AG04450 (cell line): Measurements from ENCODE around the gene OLFML3. TPM values are rescaled to one million over a fixed set of nuclear protein-coding genes. Genes with fewer than 3 reads are reported as not detected.

Experiments
- CTCF ChIA-PET: fragments of 300-600, 350-600 bp; formaldehyde crosslinking; extraction: SDS; loops from one replicate; lab custom pipeline; 2022; ENCODE audit warnings: antibody characterized with exemption, inconsistent platforms; lab: Charles Lee
- POLR2A ChIA-PET: fragments of 350-600 bp; formaldehyde crosslinking; extraction: SDS; loops from one replicate; lab custom pipeline; 2021; ENCODE audit warnings: antibody characterized with exemption, inconsistent platforms; lab: Yijun Ruan, JAX
- DNase-seq: peaks from one replicate; pipeline ENCODE4 v3.0.0-alpha.2; 2011; ENCODE audit warnings: low read depth, low spot score
- H3K27ac ChIP-seq: one replicate; pipeline ENCODE4 v1.5.1; 2012; ENCODE audit warnings: low read depth, low read length, control low read depth
- H3K27me3 ChIP-seq: one replicate; pipeline ENCODE4 v1.6.0; 2012; ENCODE audit warnings: low read length; ENCODE audit not compliant: control insufficient read depth, insufficient read depth
- H3K4me3 ChIP-seq: 2 replicates; pipeline ENCODE4 v1.5.1; 2011; ENCODE audit warnings: mild to moderate bottlenecking, low read depth, low read length, control low read depth
- H3K9me3 ChIP-seq: 2 replicates; pipeline ENCODE4 v1.5.1; 2012; ENCODE audit warnings: low read length; ENCODE audit not compliant: control insufficient read depth, insufficient read depth
- polyA plus RNA-seq: library from polyadenylated mRNA; depleted of rRNA; stranded (reverse); fragments of >200 nt; gene quantifications from 2 replicates; pipeline ENCODE4 v1.2.3, GENCODE V29; 2011
- TF ChIP-seq, protein P1 (sequence below): IDR thresholded peaks from 2 replicates; pipeline ENCODE4 v1.5.1; 2011; ENCODE audit warnings: low read depth, low read length, control low read depth, inconsistent platforms

The OLFML3 gene
- polyA plus RNA-seq, 1 experiment: 90.3 TPM

DNA sequence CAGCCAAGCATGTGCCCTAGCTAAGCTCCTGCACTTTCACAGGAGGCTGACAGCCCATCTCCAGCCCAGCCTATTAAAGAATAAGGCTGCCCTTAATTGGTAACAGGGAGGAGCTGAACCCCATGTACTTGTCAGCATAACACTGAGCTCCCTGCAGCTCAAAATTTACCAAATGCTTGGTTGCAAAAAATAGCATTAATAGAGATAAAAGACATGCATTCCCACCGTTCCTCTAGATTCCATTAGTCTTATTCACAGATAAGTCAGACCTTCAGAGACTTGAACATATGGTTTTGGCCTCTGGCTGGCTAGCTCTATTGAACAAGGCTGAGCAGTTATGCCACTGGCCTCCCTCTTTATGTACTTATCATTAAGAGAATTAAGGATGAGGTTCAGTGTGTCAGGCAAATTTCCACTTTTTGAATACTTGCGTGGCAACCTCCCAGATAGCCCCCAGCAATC lies 29.2 kb downstream of the OLFML3 start:
- TF ChIP-seq, protein P1, sequence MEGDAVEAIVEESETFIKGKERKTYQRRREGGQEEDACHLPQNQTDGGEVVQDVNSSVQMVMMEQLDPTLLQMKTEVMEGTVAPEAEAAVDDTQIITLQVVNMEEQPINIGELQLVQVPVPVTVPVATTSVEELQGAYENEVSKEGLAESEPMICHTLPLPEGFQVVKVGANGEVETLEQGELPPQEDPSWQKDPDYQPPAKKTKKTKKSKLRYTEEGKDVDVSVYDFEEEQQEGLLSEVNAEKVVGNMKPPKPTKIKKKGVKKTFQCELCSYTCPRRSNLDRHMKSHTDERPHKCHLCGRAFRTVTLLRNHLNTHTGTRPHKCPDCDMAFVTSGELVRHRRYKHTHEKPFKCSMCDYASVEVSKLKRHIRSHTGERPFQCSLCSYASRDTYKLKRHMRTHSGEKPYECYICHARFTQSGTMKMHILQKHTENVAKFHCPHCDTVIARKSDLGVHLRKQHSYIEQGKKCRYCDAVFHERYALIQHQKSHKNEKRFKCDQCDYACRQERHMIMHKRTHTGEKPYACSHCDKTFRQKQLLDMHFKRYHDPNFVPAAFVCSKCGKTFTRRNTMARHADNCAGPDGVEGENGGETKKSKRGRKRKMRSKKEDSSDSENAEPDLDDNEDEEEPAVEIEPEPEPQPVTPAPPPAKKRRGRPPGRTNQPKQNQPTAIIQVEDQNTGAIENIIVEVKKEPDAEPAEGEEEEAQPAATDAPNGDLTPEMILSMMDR: no peak

DNA sequence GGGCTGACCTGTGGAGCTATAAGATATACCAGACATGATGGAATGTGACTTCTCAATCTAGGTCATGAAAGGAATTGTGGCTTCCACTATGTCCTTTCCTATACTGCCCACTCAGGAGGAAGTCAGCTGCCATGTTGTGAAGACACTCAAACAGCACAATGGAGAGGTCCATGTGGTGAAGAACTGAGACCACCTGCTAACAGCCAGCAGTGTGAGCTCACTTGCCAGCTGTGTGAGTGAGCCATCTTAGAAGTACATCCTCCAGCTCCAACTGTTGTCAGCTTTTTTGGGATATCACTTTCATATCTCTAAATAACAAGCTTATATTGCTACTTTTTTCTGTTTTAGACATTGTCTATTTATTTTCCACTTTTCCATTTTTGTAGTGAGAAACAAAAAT lies 29.7 kb downstream of the OLFML3 start:
- peaks cover 4% of the 10 kb centered on the region for H3K27me3 ChIP-seq
- no peak overlapping the region for H3K27ac ChIP-seq
- POLR2A ChIA-PET: no interaction called here
- DNase-seq: no peak
- no peak overlapping the region for H3K4me3 ChIP-seq
- TF ChIP-seq, protein P1: no peak
- CTCF ChIA-PET: interaction anchor here (2.4 to 2.7 kb wide), 2 partner anchors 31 to 274 kb away, joined by 13 to 17 read pairs; partner anchors contain the start of gene OLFML3
- no peaks in the 10 kb centered on the region for H3K9me3 ChIP-seq

More for the DNA sequence above, 29.2 kb downstream of the OLFML3 start:
- DNase-seq: no peak
- H3K9me3 ChIP-seq: no peaks in the 10 kb centered on the region
- CTCF ChIA-PET: interaction anchor here (2.4 to 2.7 kb wide), 2 partner anchors 30 to 275 kb away, joined by 13 to 17 read pairs; partner anchors contain the start of gene OLFML3
- peaks cover 4% of the 10 kb centered on the region for H3K27me3 ChIP-seq
- POLR2A ChIA-PET: no interaction called here
- H3K4me3 ChIP-seq: no peak overlapping the region
- H3K27ac ChIP-seq: no peak overlapping the region

DNA sequence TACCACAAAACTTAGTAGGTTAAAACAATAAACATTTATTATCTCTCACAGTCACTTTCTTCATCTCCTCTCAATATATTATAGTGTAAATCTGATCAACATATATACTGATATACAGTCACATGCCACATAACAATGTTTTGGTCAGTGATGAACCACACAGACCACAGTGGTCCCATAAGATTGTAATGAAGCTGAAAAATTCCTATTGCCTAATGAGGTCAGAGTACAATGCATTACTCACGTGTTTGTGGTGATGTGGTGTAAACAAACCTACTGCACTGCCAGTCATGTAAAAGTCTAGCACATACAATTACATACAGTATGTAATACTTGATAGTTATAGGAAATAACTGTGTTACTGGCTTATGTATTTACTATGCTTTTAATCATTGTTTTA lies 30.1 kb downstream of the OLFML3 start:
- CTCF ChIA-PET: interaction anchor here (2.4 to 2.7 kb wide), 2 partner anchors 31 to 274 kb away, joined by 13 to 17 read pairs; partner anchors contain the start of gene OLFML3
- POLR2A ChIA-PET: interaction anchor here (0.7 kb wide), 1 partner anchor 30 kb away, joined by 3 read pairs; the partner anchor contains the start of gene OLFML3
- no peak for DNase-seq
- Histone ChIP-seq H3K4me3 (no peak overlapping the region), H3K9me3 (no peaks in the 10 kb centered on the region), H3K27me3 (peaks cover 4% of the 10 kb centered on the region), H3K27ac (no peak overlapping the region)
- TF ChIP-seq, protein P1: no peak

DNA sequence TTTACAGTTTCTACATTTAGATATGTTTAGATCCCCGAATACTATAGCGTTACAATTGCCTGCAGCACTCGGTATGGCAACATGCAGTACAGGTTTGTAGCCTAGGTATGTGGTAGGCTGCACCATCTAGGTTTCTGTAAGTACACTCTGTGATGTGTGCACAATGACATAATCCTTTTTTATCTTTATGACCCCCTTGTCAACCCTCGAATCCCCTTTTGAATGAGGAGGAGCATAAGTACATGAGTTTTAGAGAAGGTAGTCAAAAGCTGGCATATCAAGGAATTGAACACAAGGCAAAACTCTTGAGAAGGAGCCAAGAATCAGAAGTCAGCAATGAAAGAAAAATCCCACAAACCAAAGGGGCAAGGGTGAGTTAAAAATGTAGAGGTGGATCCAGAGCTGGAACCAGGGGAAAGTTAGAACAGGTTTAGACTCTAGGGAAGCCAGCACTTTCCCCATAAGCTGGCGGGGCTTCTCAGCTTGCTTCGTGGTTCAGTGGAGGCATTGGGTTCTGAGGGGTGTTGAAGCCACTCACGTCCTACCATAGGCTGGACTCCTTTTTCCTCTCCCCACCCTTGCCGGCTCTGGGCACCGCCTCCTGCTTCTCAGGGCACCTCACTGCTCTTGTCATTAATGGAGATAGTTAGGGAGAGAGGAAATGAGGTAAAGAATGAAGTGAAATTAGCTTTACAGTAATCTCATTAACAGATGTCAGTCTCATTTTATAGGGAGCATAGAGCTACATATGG lies 31.3 kb downstream of the OLFML3 start:
- Histone ChIP-seq H3K4me3 (no peak overlapping the region), H3K27me3 (no peaks in the 10 kb centered on the region), H3K9me3 (no peaks in the 10 kb centered on the region), H3K27ac (no peak overlapping the region)
- POLR2A ChIA-PET: interaction anchor here (0.6 kb wide), 1 partner anchor 114 kb away, joined by 3 read pairs; no protein-coding TSS in a partner anchor
- TF ChIP-seq, protein P1: no peak
- DNase-seq: no peak
- CTCF ChIA-PET: interaction anchor here (0.5 to 2.7 kb wide), 4 partner anchors 13 to 272 kb away, joined by 3 to 17 read pairs (median 8); partner anchors contain the start of gene OLFML3

DNA sequence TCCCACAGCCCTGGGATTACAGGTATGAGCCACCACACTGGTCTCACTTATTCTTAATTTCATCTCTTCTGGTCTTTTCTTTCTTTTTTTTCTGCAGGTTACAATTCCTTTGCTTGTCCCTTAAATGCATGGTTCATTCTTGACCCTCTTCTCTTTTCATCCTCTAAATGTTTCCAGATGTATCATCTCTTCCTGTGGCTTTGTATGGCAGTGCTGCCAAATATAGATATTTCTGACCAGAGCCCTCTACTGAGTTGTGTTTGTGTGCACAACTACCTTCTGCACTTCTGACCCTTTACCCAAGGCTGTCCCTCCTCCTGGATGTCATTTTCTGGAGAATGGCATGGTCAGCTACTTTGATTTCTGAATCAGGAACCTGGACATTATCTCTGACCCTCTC lies 32.5 kb downstream of the OLFML3 start:
- ChIA-PET POLR2A (interaction anchor here (0.9 kb wide), 1 partner anchor 14 kb away, joined by 3 read pairs; no protein-coding TSS in a partner anchor), CTCF (no interaction called here)
- DNase-seq: no peak
- Histone ChIP-seq H3K9me3 (no peaks in the 10 kb centered on the region), H3K27me3 (no peaks in the 10 kb centered on the region), H3K27ac (no peak overlapping the region), H3K4me3 (no peak overlapping the region)
- TF ChIP-seq, protein P1: no peak
